ENCODE data around the gene TMUB2. TPM values are rescaled to one million over a fixed set of nuclear protein-coding genes. Genes with fewer than 3 reads are reported as not detected.

The TMUB2 gene
- total and polyA plus RNA-seq, 2 of the 13 experiments (the other 11 are each of a cell fraction or from before 2014, with no cell fraction given) = 26.9 to 50.8 TPM

DNA sequence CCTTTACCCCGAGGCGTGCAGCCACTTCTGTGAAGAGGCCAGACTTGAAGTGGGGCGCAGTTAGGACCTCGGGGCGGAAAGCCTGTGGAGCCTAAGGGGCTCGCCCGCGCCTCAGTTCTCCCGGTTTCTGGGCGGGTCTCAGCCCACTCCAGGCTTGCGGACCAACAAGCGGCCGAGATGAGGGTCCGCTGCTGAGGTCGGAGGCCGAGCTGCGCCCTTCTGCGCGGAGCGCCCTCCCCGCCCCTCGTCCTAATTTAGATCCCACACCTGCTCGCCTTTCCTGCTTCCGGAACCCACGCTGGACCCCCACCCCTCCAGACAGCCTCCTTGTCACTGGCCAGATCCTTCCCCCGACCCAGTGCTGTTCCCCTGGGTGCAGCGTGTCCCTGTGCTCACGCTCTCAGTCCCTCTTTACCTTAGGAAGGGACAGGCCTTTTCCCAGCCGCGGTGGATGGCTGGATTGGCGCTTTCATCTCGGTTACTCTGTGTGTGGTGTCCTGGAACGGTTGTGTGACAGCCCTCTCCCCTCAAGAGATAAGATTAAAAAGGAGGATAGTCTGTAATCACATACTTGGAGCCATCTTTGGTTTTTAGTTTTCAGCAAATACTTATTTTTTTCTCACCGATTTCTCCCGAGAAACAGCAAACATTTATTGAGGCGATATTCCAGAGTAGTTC is 13.8 kb downstream of the TMUB2 start (continued):
- TF ChIP-seq FOXA1 (IDR thresholded peaks at IDR 0.05) (no peak), FOXA1 (CRISPR knock-in tag; IDR thresholded peaks at IDR 0.05) (no peak), ZNF777 (CRISPR knock-in tag; IDR thresholded peaks at IDR 0.05) (peak; percentile 75), PATZ1 (CRISPR knock-in tag; IDR thresholded peaks at IDR 0.05) (0 out of 2 replicates have a peak, but pooled peaks have one; percentile 46), HDAC6 (IDR thresholded peaks at IDR 0.05; ENCODE audit: low read depth, low read length) (no peak), ZNF451 (CRISPR knock-in tag; IDR thresholded peaks at IDR 0.05) (peak; percentile 80; the same call in 1 of the 2 replicates), FOXO1 (CRISPR knock-in tag; IDR thresholded peaks at IDR 0.05) (no peak), POLR2A (IDR thresholded peaks at IDR 0.05; ENCODE audit: insufficient read depth in 1 of 2, low read depth in 2 of 2, low read length in 2 of 2) (peak; percentile 74 to 78), ZNF432 (CRISPR knock-in tag; IDR thresholded peaks at IDR 0.05; ENCODE audit: borderline replicate concordance) (no peak), ZBTB7A (CRISPR knock-in tag; IDR thresholded peaks at IDR 0.05) (peak; percentile 86), SNAPC5 (CRISPR knock-in tag; IDR thresholded peaks at IDR 0.05; ENCODE audit: borderline replicate concordance) (no peak), PAX8 (CRISPR knock-in tag; IDR thresholded peaks at IDR 0.05; ENCODE audit: borderline replicate concordance) (0 out of 2 replicates have a peak, but pooled peaks have one; percentile 70), SALL1 (CRISPR knock-in tag; IDR thresholded peaks at IDR 0.05) (peak; percentile 73; the same call in 1 of the 2 replicates), E2F5 (CRISPR knock-in tag; conservative IDR thresholded peaks at IDR 0.05) (0 out of 2 replicates have a peak, but pooled peaks have one; percentile 3), ATM (IDR thresholded peaks at IDR 0.05; ENCODE audit: borderline replicate concordance) (no peak), HIVEP1 (CRISPR knock-in tag; IDR thresholded peaks at IDR 0.05) (peak; percentile 58; the same call in 1 of the 2 replicates), ASH2L (IDR thresholded peaks at IDR 0.05; ENCODE audit: insufficient read length, low read depth, low read length) (peak; percentile 65), ZNF710 (CRISPR knock-in tag; IDR thresholded peaks at IDR 0.05; ENCODE audit: borderline replicate concordance) (no peak), ZNF550 (CRISPR knock-in tag; IDR thresholded peaks at IDR 0.05; ENCODE audit: borderline replicate concordance) (no peak), ZNF615 (CRISPR knock-in tag; IDR thresholded peaks at IDR 0.05; ENCODE audit: borderline replicate concordance) (no peak), ZNF709 (CRISPR knock-in tag; IDR thresholded peaks at IDR 0.05) (no peak)
- TF ChIP-seq, protein P1, sequence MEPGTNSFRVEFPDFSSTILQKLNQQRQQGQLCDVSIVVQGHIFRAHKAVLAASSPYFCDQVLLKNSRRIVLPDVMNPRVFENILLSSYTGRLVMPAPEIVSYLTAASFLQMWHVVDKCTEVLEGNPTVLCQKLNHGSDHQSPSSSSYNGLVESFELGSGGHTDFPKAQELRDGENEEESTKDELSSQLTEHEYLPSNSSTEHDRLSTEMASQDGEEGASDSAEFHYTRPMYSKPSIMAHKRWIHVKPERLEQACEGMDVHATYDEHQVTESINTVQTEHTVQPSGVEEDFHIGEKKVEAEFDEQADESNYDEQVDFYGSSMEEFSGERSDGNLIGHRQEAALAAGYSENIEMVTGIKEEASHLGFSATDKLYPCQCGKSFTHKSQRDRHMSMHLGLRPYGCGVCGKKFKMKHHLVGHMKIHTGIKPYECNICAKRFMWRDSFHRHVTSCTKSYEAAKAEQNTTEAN (CRISPR knock-in tag; conservative IDR thresholded peaks at IDR 0.05) = no peak

Measured in HepG2 (cell line).